Measurements from ENCODE around the gene OPN4. TPM values are rescaled to one million over a fixed set of nuclear protein-coding genes. Genes with fewer than 3 reads are reported as not detected.

The OPN4 gene
- total RNA-seq, 1 experiment from 2014 or later = not detected

DNA sequence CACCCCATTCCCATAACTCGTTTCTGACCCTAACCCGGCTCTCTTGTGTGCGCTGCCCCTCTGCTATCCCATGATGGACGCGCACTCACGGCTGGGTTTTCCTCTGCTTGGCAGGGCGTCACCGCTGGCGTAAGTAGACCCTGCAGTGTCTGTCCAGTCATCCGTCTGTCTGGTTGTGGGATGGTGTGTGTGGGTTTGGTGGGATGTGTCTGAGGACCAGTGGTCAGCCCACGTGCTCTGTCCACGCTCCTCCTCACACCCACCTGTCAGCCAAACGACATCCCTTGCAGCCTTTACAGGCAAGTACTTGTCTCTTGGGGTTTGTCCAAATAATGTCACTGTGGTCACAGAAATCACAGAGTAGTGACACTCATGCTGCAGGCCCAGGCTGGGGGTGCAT lies 34.8 kb downstream of the OPN4 start:
- ChIA-PET POLR2A (ENCODE audit: low non-redundant PET) (no interaction called here), CTCF (interaction anchor here (0.5 to 0.6 kb wide), 2 partner anchors 68 to 361 kb away, joined by 3 to 4 read pairs; no protein-coding TSS in a partner anchor)
- no peaks in the 10 kb centered on the region for H3K36me3 ChIP-seq (ENCODE audit: insufficient read depth, low read length, poor library complexity, severe bottlenecking)
- no peak for DNase-seq (ENCODE audit: low spot score)
- H3K4me1 ChIP-seq (ENCODE audit: insufficient read depth, low read length, poor library complexity, severe bottlenecking) = peaks cover 14% of the 10 kb centered on the region
- H3K27me3 ChIP-seq (replicated peaks; ENCODE audit: insufficient read depth, low read depth, low read length, poor library complexity) = no peaks in the 10 kb centered on the region
- H3K27ac ChIP-seq (ENCODE audit: low read depth, low read length, poor library complexity, severe bottlenecking) = no peak overlapping the region
- no peak overlapping the region for H3K4me3 ChIP-seq (ENCODE audit: low read depth, low read length, poor library complexity, severe bottlenecking)
- intact Hi-C loops (cut with micrococcal nuclease; ENCODE audit: unreplicated experiment) = loop anchor here (10.0 kb wide), 1 partner anchor 276 kb away; the partner anchor contains the start of gene ADIRF
- BruUV-seq (replicated peaks) = no TSS peak
- no peaks in the 10 kb centered on the region for H3K9me3 ChIP-seq (ENCODE audit: low read depth, low read length, poor library complexity, severe bottlenecking)
- no peak for TF ChIP-seq EZH2 (IDR thresholded peaks at IDR 0.05; ENCODE audit: borderline replicate concordance, low read depth, low read length, poor library complexity, severe bottlenecking)
- TF ChIP-seq, protein P1, sequence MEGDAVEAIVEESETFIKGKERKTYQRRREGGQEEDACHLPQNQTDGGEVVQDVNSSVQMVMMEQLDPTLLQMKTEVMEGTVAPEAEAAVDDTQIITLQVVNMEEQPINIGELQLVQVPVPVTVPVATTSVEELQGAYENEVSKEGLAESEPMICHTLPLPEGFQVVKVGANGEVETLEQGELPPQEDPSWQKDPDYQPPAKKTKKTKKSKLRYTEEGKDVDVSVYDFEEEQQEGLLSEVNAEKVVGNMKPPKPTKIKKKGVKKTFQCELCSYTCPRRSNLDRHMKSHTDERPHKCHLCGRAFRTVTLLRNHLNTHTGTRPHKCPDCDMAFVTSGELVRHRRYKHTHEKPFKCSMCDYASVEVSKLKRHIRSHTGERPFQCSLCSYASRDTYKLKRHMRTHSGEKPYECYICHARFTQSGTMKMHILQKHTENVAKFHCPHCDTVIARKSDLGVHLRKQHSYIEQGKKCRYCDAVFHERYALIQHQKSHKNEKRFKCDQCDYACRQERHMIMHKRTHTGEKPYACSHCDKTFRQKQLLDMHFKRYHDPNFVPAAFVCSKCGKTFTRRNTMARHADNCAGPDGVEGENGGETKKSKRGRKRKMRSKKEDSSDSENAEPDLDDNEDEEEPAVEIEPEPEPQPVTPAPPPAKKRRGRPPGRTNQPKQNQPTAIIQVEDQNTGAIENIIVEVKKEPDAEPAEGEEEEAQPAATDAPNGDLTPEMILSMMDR (conservative IDR thresholded peaks at IDR 0.05; ENCODE audit: low read depth, low read length) = no peak

DNA sequence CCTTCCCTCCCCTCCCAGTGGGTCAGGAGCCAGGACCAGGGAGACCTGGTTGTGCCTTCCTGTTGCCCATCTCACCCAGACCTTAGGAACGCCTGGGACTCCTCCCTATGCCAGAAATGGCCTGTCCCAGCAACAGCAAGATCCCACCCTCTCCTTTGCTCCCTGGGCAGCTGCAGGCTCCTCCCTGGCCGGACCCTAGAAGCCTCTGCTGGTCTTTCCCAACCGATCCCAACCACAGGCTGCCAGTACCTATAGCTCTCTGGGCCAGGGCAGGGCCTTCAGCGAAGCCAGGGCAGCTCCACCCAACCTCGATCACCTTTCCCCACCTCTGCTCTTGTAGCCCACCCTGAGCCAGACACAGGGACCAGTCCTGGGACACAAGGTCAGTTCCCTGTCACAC lies 35.9 kb downstream of the OPN4 start:
- intact Hi-C loops (cut with micrococcal nuclease; ENCODE audit: unreplicated experiment) = no loop called here
- Histone ChIP-seq H3K9me3 (ENCODE audit: low read depth, low read length, poor library complexity, severe bottlenecking) (no peaks in the 10 kb centered on the region), H3K27ac (ENCODE audit: low read depth, low read length, poor library complexity, severe bottlenecking) (no peak overlapping the region), H3K27me3 (replicated peaks; ENCODE audit: insufficient read depth, low read depth, low read length, poor library complexity) (no peaks in the 10 kb centered on the region), H3K36me3 (ENCODE audit: insufficient read depth, low read length, poor library complexity, severe bottlenecking) (no peaks in the 10 kb centered on the region), H3K4me3 (ENCODE audit: low read depth, low read length, poor library complexity, severe bottlenecking) (no peak overlapping the region), H3K4me1 (ENCODE audit: insufficient read depth, low read length, poor library complexity, severe bottlenecking) (peaks cover 23% of the 10 kb centered on the region)
- DNase-seq (ENCODE audit: low spot score) = no peak
- TF ChIP-seq, protein P1 (conservative IDR thresholded peaks at IDR 0.05; ENCODE audit: low read depth, low read length) = no peak
- TF ChIP-seq EZH2 (IDR thresholded peaks at IDR 0.05; ENCODE audit: borderline replicate concordance, low read depth, low read length, poor library complexity, severe bottlenecking) = no peak
- ChIA-PET CTCF (no interaction called here), POLR2A (ENCODE audit: low non-redundant PET) (no interaction called here)
- BruUV-seq (replicated peaks) = no TSS peak

DNA sequence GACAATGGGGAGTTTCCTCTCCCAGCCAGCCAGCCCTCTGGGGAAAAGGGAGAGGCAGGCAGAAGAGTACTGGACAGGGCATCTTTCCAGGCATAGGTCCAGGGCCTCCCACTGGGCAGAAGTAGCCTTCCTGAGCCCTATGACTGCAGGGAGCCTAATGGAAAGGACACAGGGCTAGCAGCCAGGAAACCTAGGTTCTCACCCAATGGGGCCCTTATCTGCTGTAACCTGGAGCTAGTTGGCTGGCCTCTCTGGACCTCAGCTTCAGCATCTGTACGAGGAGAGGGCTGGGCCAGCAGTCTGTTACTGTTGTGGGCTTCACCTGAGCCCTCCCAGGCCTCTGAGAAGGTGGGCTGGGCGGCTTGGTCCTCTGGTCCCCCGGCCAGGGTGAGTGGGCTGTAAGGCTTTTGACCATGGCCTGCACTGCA lies 36.3 kb downstream of the OPN4 start:
- no peaks in the 10 kb centered on the region for H3K27me3 ChIP-seq (replicated peaks; ENCODE audit: insufficient read depth, low read depth, low read length, poor library complexity)
- H3K9me3 ChIP-seq (ENCODE audit: low read depth, low read length, poor library complexity, severe bottlenecking) = no peaks in the 10 kb centered on the region
- H3K27ac ChIP-seq (ENCODE audit: low read depth, low read length, poor library complexity, severe bottlenecking) = no peak overlapping the region
- intact Hi-C loops (cut with micrococcal nuclease; ENCODE audit: unreplicated experiment) = no loop called here
- no TSS peak for BruUV-seq (replicated peaks)
- no peaks in the 10 kb centered on the region for H3K36me3 ChIP-seq (ENCODE audit: insufficient read depth, low read length, poor library complexity, severe bottlenecking)
- ChIA-PET POLR2A (ENCODE audit: low non-redundant PET) (no interaction called here), CTCF (interaction anchor here (0.6 kb wide), 1 partner anchor 44 kb away, joined by 3 read pairs; no protein-coding TSS in a partner anchor)
- peaks cover 23% of the 10 kb centered on the region for H3K4me1 ChIP-seq (ENCODE audit: insufficient read depth, low read length, poor library complexity, severe bottlenecking)
- no peak overlapping the region for H3K4me3 ChIP-seq (ENCODE audit: low read depth, low read length, poor library complexity, severe bottlenecking)
- TF ChIP-seq, protein P1 (conservative IDR thresholded peaks at IDR 0.05; ENCODE audit: low read depth, low read length) = no peak
- no peak for TF ChIP-seq EZH2 (IDR thresholded peaks at IDR 0.05; ENCODE audit: borderline replicate concordance, low read depth, low read length, poor library complexity, severe bottlenecking)
- DNase-seq (ENCODE audit: low spot score) = no peak

Measured in A673 (cell line).